ENCODE results near the gene DOCK7.
"Not testable (repeated sequence)": the region's sequence is repeated elsewhere in the genome, so short reads cannot be mapped to it uniquely, and the experiment has no call there.

The DOCK7 gene, protein sequence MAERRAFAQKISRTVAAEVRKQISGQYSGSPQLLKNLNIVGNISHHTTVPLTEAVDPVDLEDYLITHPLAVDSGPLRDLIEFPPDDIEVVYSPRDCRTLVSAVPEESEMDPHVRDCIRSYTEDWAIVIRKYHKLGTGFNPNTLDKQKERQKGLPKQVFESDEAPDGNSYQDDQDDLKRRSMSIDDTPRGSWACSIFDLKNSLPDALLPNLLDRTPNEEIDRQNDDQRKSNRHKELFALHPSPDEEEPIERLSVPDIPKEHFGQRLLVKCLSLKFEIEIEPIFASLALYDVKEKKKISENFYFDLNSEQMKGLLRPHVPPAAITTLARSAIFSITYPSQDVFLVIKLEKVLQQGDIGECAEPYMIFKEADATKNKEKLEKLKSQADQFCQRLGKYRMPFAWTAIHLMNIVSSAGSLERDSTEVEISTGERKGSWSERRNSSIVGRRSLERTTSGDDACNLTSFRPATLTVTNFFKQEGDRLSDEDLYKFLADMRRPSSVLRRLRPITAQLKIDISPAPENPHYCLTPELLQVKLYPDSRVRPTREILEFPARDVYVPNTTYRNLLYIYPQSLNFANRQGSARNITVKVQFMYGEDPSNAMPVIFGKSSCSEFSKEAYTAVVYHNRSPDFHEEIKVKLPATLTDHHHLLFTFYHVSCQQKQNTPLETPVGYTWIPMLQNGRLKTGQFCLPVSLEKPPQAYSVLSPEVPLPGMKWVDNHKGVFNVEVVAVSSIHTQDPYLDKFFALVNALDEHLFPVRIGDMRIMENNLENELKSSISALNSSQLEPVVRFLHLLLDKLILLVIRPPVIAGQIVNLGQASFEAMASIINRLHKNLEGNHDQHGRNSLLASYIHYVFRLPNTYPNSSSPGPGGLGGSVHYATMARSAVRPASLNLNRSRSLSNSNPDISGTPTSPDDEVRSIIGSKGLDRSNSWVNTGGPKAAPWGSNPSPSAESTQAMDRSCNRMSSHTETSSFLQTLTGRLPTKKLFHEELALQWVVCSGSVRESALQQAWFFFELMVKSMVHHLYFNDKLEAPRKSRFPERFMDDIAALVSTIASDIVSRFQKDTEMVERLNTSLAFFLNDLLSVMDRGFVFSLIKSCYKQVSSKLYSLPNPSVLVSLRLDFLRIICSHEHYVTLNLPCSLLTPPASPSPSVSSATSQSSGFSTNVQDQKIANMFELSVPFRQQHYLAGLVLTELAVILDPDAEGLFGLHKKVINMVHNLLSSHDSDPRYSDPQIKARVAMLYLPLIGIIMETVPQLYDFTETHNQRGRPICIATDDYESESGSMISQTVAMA (N-terminal part only)

DNA sequence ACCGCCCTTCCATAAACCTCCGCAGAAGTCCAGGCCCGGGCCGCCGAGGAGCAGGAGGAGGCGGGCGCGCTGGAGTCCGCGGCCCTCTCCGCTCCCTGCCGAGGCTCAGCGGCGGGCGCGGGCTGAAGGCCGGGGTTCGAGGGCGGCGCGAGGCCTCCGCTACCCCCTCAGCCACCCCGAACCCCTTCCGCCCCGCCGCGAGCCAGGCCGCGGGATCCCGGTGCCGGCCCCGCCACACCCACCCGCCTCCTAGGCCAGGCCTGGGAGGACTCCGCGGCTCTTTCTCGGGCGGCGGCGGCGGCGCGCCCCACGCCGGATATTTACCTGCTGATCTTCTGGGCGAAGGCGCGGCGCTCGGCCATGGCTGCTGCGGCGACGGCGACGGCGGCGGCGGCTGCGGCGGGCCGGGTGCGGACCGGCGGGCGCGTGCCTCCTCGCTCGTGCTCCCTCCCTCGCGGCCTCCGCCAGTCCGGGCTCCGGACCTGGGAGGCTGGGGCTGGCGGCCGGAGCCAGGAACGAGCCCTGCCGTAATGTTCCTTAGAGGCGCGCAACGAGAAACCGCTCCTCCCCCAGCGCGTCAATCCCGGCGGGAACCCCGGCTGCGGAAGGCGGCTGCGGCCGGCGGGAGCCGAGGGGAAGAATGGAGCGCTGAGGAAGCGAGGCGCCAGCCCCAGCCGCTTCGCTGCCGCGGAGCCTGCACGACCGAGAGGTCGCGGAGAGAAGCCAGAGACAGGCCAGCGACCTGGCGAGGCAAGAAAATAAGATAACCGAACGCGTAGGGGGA, at the start of gene DOCK7:
Gene DOCK7, minus strand, starts transcription at position 484 of the 784 bp plus-strand sequence. Its CDS starts 122 bp downstream, at position 362.
- peak; percentile 83 for DNase-seq

DNA sequence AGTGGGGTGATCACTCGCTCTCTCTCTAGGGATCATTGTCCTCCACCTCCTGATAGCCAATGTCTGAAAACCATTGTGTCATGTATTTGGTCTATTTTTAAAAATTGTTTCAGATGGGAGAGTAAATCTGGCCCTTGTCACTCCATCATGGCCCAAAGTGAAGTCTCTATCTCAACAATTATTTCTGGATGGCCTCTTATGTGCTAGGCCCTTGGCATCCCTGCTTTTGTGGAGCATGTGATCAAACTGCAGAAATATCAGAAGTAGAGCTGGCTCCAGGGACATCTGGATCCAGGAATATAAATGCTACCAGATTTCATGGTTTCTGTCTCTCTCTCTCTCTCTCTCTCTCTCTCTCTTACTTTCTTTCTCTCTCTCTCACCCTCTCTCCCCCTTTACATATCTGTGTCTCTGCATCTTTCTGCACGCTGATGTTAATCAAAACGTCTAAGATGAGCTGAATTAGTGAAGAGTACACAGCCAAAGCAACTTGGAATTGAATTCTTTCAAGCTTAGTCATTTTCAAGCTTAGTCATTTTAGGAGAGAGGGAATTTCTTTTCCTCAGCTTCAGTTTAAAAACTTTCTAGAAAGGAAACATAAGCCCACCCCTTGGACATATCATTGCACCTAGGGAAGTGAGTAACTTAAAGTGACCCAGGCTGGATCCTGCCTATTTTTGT, 47.4 kb upstream of the DOCK7 start:
- peak; percentile 87 for DNase-seq

DNA sequence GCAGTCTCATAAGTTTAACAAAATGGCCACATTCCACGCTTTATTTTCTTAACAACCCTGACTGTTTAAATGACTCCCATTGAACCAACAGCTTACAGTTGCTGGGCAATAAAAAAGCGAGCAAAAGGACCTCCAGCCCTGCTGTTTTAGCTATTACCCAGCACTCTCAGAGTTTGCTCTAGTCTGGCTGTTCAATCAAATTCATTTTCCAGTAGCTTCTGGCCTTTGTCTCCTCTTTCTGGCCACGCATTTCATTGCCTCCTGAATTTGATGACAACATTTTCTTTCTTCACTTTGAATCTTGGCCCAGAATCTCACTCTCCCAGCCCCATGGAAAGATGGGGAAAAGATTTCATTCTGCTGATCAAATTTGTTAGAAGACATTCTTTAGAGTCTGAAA, 44.1 kb upstream of the DOCK7 start:
- no peak for DNase-seq

DNA sequence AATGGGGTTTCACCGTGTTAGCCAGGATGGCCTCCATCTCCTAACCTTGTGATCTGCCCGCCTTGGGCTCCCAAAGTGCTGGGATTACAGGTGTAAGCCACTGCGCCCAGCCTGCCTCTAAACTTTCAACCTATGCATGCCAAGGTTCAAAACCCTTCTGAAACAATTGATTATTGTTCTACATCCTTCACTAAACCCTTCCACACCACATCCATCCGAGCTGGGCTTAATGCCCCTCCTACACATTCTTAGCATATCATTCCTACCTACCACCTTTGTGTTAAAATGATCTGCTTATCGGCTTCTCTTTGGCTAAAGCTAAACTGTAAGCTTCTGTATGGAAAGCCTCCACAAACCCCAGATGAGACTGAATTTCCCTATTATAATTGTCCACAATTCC, 40.8 kb upstream of the DOCK7 start:
- no peak for DNase-seq

DNA sequence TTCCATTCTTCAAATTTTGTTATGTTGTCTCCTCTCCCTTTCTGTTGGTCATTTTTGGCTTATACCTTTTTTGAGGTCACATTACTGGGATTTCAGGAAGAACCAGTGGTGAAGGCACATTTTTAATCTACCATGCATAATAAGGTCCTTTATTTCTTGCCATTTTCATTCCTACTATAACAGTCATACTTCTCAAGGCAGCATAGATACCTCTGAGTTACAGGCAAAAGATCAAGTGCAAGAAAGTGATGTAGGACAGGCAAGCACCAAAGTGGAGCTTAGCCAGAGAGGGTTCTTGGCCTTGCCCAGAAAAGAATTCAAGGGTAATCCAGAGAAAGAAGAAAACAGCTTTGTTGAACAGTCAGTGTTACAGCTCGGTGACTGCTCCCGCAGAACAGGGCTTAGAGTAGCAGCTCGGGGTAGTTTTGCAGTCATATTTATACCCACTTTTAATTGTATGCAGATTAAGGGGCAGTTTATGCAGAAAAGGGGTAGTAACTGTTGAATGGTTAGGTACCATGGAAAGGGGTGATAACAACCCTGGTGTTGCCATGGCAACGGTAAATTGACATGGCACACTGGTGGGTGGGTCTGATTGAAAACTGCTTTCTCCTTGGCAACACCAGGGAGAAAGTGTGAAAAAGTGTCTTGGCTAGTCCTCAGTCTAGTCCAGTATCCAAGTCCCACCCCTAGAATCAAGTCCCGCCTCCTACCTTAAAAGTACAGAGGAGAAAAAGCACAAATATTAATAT, 39.6 kb upstream of the DOCK7 start:
- DNase-seq: peak; percentile 24

DNA sequence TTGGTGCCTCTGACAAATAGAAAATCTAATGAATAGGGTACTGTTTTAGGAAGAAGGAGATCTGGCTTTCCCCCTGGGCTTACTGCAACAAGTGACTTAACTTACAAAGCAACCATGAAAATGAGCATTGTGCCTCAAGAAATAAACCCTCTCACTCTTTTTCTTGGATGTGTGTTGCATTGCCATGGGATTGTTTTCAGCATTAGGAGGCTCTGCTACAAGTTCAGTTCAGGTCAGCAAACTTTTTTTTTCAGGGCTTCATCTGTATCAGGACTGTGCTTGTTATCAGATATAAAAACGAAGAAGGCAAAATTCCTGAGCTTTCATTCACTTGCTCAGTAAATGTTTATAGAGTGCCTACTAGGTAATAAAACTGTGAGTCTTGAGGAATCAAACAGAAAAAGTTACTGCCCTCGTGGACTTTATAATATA, 37.8 kb upstream of the DOCK7 start:
- peak; percentile 14 for DNase-seq

DNA sequence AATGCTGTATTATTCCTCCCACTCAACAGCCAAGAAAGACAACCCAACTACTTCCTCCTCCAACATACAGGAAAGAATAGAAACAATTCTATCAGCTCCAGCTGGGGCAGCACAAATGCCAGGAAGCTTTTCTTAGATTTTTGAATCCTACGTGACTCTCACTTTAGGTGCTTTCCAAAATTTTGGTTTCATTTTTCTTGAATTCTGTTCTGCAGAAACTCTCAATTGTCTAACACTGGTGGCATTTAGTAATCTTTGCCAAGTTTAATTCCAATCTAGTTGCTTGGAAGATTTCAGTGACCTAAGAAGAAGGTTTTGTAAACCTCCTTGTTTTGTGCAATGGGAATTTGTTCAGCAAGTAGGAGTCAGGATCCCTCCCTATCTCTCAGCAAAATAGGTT, 37.1 kb upstream of the DOCK7 start:
- DNase-seq: peak; percentile 68

DNA sequence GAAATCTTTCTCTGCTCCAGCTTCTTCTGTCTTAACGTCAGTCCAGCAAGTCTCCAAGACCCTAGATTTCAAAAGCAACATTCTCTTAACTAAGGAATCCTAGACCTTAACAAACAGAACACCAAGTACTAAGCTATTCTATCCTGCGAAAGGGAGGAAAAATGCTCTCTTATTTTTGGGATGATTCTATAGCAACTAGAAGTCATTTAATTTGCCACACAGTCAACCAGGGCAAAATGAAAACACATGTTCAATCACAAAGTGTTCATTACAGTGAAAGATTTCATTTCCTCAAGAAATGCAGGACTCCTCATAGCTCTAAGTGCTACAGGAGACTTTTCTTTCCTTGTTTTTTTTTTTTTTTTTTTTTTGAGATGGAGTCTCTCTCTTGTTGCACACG, 36.2 kb upstream of the DOCK7 start:
- peak; percentile 5 for DNase-seq

DNA sequence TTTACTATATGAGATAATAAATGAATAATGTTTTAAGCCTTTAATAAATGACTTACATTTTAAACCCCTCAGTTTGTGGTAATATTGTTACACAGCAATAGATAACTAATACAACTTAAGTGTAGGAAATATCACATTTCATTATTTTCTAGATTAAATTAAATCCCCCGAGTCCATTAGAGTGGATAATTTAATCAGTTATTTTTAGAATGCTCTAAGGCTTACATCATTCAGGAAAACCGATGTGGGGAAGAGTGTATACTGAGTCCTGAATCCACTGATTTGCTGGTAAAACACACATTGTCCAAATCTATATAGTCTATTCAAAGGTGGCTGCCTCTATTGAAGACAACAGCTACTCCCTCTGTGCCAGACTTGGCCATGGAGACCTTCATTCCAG, 35.7 kb upstream of the DOCK7 start:
- no peak for DNase-seq

DNA sequence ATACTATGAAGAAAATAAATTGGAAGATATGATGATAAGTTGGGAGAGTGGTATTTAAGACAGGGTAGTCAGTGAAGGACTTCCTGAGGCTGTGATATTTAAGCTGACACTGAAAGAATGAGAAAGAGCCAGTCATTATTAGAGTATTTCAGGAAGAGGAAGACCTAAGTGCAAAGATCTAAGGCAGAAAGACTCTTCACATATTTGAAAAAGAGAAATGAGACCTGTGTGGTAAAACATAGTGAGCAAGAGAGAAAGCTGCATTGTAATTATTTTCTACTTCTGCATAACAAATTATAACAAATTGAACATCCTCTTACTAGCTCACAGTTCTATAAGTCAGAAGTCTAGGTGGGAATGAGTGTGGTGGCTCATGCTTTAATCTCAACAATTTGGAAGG, 34.6 kb upstream of the DOCK7 start:
- peak; percentile 3 for DNase-seq

DNA sequence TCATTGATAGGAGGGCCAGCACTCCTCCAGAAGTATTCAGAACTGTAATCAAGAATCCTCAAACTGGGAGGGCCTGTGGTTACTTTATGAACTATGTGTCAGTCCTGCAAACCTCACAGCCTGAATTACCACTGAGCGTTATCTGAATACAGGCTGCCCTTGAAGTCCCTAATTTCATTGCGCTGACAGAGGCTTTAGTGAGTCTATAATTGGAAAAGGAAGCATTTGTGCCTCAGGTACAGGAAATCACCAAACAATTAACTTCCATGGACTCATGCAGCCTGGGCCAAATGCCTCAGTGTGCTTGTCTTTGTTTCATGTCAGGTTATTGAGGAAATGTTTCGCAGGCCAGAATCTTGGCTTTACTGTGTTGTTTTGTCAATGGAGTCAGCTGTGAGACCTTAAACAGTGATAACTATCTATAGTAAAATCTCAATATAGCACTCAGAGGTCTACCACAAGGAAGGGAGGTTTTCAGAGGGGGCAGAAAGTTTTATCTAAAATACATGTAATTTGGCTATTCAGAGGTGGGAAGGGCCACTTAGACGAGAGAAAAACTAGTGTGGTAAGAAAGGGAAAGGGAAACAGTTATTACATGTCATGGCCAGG, 32.9 kb upstream of the DOCK7 start:
- no peak for DNase-seq

DNA sequence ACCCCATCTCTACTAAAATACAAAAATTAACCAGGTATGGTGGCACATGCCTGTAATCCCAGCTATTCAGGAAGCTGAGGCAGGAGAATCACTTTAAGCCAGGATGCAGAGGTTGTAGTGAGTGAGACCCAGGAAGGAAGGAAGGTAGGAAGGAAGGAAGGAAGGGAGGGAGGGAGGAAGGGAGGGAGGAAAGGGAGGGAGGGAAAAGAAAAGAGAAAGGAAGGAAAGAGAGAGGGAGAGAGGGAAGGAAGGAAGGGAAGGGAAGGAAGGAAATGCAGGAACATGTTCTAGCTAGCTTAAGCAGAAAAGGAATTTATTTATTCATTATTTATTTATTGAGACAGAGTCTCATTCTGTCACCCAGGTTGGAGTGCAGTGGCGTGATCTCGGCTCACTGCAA, 30.2 kb upstream of the DOCK7 start:
- not testable (repeated sequence) for DNase-seq

DNA sequence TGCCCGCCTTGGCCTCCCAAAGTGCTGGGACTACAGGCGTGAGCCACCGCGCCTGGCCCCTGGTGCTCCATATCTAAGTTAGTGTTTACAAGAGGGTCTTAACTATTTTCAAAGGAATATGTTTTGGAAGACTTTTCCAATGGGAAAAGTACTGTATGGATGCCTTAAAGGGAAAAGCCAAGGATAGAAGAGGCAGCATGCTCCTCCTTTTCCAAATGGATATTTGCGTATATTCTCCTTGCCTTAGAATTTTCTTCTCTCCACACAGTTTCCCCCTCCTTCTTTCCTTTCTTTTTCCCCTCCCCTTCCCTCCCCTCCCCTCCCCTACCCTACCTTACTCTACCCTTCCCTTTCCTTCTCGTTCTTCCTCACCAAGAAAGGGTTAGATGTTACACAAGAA, 29.3 kb upstream of the DOCK7 start:
- DNase-seq: no peak

DNA sequence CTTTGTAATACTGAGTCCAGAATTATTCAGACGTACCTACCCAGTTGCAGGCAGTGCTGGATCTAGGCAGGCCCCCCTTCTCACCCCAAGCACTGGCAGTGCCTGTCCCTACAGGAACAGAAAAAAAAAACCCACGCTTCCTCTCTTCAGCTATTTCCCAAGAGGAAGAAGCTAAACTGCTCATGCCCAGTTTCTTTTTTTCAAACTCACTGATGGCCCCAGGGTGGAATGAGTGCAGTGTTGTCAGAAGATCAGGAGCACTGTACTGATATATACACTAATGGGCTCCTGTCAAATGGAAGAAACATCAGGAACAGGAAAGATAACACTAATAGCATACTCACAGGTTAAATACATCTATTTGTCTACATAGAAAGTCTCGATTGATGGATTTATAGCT, 28.2 kb upstream of the DOCK7 start:
- peak; percentile 25 for DNase-seq

DNA sequence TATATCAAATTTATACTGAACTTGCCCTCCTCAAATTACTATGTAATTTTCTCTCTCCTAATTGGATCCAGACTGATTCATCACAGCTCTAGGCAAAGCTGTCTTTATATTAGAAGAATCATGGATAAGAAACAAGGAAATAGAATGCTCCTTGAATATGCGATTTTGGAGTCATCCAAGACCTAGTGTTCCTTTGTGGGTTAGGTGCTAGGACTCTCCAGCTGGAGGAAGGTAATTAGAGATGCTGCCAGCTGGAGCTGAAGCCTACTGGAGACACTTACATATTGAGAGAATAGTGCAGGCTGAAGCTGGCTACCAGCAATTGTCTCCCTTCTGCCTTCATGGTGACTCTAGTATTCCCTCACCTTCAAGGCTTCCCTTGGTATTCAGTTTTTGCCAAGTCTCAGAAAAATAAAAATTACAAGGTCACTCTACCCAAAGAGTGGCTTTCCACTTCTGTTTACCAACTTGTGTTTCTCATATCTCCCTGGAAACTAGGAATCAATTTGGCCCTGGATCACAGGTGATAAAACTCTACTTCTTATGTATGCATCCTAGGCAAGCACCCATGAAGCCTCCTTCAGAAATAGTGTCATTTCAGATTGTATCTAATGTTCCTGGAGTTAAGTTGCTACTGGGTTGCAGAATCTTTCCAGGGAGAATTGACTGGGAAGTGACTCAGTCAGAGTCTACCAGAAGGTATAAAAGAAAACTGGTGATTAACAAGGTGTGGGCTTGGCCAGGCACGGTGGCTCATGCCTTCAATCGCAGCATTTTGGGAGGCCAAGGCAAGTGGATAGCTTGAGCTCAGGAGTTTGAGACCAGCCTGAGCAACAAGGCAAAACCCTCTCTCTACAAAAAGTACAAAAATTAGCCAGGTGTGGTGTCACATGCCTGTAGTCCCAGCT, 24.4 kb upstream of the DOCK7 start:
- no peak for DNase-seq

DNA sequence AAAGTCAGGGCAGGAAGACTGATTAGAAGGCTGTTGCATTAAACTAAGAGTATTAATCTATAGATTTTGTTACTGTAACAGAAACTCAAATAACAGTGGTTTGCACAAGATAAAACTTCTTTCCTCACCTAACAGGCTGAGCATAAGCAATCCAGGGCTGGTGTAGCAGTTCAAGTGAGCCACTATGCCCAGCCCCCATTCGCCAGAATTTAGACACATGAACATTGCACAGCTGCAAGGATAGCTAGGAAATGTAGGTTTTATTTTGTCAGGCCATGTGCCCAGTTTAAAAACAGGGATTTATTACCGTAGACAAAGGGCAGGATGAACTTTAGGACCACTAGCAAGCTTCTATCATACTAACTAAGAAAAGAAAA, 19.5 kb upstream of the DOCK7 start:
- no peak for DNase-seq

DNA sequence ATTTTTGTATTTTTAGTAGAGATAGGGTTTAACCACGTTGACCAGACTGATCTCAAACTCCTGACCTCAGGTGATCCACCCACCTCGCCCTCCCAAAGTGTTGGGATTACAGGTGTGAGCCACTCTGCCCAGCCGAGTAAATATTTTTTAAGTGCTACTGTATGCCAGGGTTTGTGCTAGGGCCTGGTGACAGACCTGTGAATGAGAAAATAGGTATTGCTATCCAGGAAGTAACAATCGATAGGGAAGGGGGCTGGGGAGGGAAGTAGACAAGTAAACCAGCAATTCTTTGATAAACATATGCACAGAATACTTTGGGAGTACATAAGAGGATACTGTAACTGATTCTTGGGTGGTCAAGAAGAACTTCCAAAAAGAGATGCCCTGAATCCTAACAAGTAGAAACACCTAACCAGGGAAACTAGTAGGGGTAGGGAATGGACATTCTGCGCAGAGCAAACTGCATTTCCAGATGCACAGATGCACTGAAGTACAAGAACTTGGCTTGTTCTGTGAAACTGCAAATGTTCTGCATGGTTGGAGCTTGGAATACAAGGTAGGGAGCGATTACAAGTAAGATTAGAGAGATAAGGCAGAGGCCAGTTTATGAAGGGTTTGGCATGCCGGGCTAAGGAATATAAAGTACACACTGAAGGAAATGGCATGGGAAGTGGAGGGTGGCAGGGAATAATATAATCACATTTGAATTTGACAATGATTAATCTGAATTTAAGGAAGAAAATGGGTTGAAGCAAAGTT, 19.0 kb upstream of the DOCK7 start:
- no peak for DNase-seq

DNA sequence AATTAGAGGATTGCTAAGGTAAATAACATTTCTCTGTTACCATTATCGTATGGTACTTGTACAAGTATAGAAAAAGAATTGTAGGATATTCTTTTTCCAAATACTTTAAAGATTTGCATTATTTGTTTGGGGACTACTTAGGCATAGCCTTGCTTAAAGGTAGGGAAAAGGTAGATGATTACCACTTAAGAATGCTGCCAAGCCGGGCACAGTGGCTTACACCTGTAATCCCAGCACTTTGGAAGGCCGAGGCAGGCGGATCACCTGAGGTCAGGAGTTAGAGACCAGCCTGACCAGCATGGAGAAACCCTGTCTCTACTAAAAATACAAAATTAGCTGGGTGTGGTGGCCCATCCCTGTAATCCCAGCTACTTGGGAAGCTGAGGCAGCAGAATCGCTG, 10.0 kb upstream of the DOCK7 start:
- not testable (repeated sequence) for DNase-seq

DNA sequence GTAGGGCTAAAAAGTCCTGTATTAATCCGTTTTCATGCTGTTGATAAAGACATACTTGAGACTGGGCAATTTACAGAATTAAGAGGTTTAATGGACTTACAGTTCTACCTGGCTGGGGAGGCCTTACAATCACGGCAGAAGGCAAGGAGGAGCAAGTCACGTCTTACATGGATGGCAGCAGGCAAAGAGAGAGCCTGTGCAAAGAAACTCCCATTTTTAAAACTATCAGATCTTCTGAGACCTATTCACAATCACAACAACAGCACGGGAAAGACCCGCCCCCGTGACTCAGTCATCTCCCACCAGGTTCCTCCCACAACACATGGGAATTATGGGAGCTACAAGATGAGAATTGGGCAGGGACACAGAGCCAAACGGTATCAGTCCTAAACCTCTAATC, 6.3 kb upstream of the DOCK7 start:
- DNase-seq: not testable (repeated sequence)

Measured in EL (cell line).